A549 (cell line): Measurements from ENCODE around the gene GOLGA3.

Source experiments
- CBX2 ChIP-seq: fragments of 200-600 bp; sonication (generic); IDR thresholded peaks from 2 replicates; pipeline ENCODE4 v1.6.1; 2016; ENCODE audit warnings: low read depth, mild to moderate bottlenecking, borderline replicate concordance
- EHF ChIP-seq: fragments of 250-450 bp; sonication (Bioruptor Pico); IDR thresholded peaks from 2 replicates; pipeline ENCODE4 v1.5.0; 2020; ENCODE audit warnings: mild to moderate bottlenecking
- KDM5A ChIP-seq: fragments of 200-600 bp; sonication (generic); IDR thresholded peaks from 2 replicates; pipeline ENCODE4 v1.6.1; 2016; ENCODE audit warnings: antibody characterized with exemption, mild to moderate bottlenecking
- MAZ ChIP-seq: fragments of 150-350 bp; IDR thresholded peaks from 2 replicates; pipeline ENCODE4 v1.6.1; 2014; ENCODE audit warnings: antibody characterized with exemption, low read depth, low read length, borderline replicate concordance
- POLR2A ChIP-seq: IDR thresholded peaks from 2 replicates; pipeline ENCODE4 v1.6.1; 2012; ENCODE audit warnings: mild to moderate bottlenecking, low read length
- RAD21 ChIP-seq, 2 experiments: fragments of >200 bp in 1 of 2; sonication (Bioruptor Twin) in 1 of 2; formaldehyde crosslinking in 1 of 2; IDR thresholded peaks in 1 of 2; conservative IDR thresholded peaks in 1 of 2; 2 replicates in 1 of 2; 3 replicates in 1 of 2; pipeline ENCODE4 v1.6.1; 2012 to 2018; ENCODE audit warnings: inconsistent platforms in 1 of 2
- RCOR1 ChIP-seq: fragments of 150-350 bp; IDR thresholded peaks from 2 replicates; pipeline ENCODE4 v1.6.1; 2014; ENCODE audit warnings: antibody characterized with exemption, low read length, low read depth
- TF ChIP-seq, protein P1 (sequence below): fragments of >200 bp; sonication (Bioruptor Twin); formaldehyde crosslinking; IDR thresholded peaks from 3 replicates; pipeline ENCODE4 v1.5.1; 2016
- TF ChIP-seq, protein P2 (sequence below): IDR thresholded peaks from 2 replicates; pipeline ENCODE4 v1.6.1; 2012

DNA sequence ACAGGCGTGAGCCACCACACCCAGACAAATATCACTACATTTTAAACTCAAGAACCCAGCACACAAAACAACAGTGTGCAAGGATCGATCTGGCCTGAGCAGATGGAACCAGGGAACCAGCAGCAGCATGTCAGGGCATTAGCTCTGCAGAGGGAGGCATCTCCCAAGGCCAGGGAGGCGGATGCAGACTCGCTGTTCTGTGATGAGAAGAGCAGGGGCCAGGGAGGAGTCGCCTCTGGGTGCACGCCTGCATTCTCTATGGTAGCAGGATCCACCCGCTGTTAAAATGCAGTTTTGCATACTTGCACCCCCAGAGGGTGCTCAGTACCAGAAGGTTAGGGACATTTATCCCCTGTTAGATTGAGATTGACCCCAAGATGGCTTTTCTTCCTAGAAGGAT lies 100.2 kb downstream of the GOLGA3 start:
- TF ChIP-seq, protein P1, sequence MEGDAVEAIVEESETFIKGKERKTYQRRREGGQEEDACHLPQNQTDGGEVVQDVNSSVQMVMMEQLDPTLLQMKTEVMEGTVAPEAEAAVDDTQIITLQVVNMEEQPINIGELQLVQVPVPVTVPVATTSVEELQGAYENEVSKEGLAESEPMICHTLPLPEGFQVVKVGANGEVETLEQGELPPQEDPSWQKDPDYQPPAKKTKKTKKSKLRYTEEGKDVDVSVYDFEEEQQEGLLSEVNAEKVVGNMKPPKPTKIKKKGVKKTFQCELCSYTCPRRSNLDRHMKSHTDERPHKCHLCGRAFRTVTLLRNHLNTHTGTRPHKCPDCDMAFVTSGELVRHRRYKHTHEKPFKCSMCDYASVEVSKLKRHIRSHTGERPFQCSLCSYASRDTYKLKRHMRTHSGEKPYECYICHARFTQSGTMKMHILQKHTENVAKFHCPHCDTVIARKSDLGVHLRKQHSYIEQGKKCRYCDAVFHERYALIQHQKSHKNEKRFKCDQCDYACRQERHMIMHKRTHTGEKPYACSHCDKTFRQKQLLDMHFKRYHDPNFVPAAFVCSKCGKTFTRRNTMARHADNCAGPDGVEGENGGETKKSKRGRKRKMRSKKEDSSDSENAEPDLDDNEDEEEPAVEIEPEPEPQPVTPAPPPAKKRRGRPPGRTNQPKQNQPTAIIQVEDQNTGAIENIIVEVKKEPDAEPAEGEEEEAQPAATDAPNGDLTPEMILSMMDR, result no peak
- TF ChIP-seq RCOR1, result no peak
- no peak for TF ChIP-seq EHF
- no peak for TF ChIP-seq CBX2
- no peak for TF ChIP-seq KDM5A
- no peak for TF ChIP-seq POLR2A
- TF ChIP-seq, protein P2, sequence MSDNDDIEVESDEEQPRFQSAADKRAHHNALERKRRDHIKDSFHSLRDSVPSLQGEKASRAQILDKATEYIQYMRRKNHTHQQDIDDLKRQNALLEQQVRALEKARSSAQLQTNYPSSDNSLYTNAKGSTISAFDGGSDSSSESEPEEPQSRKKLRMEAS, result no peak
- TF ChIP-seq RAD21 (conservative IDR thresholded peaks at IDR 0.05 in 1 of 2, IDR thresholded peaks at IDR 0.05 in 1 of 2), result no peak
- no peak for TF ChIP-seq MAZ
